NCI-H526 (cell line): ENCODE data around the gene PRM1.

Experiments used
- DNase-seq, 2 experiments: peaks; one replicate each; lab custom pipeline; 2025; lab: John Stamatoyannopoulos, UW

Gene PRM1

GRCh38 chr16:11273721-11274324 is 7.3 kb downstream of the PRM1 start:
- no peak for DNase-seq

DNA sequence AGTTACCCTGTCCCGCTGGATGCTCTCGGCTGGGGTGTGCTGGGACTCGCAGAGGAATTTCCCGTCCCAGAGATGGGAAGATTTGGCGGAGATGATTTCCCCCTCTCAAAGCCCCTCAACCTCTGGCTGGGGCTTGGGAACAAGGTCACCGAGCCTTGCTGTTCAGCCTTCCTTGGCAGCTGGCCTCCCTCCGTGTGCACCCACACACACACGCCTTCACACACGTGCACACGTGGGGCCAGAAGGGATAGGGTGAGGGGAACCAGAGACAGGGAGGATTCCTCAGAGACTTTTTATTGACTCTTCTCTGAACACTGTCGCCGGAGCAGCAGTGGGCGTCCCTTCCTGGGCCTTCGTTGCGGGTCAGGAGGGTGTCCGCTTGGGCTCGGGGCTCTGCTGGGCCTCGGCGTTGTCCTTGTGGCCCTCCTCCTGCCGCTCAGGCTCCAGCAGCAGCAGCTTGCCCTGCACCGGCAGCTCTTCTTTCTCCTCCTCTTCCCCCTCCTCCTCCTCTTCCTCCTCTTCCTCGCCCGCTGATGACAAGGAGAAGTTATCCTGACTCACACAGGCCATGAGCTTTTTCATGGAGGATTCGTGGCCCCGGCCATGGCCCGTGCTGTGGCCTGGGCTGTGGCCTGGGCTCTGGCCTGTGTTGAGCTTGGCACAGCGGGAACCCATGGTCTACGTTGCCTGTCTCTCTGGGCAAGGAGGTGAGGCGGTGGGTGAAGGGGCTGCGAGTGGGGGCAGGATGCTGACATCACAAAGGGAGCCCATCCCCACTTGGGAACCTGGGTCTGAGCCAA is 8.0 kb downstream of the PRM1 start, which contains the start of gene PRM3:
Gene PRM3, minus strand, starts transcription at position 709 of the 800 bp plus-strand sequence. Its CDS starts 34 bp downstream, at position 675.
- no peak for DNase-seq

DNA sequence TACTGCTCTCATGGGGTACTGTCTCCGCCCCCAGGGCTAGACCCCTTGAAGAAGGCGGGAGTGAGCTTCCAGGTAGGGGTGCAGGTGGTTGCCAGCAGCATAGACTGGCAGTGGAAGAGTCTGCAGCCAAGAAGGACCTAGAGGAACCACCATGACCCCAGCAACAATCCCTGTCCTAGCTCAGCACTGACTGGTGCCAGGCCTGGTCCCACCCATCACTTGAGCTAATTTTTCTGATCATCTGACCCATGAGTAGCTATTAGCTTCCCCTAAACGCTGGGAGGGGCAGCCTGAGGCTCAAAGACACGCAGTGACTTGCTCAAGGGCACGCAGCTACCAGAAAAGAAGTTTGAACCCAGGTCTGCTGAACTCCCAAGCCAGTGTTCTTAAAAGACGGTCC is 8.6 kb downstream of the PRM1 start:
- DNase-seq, result no peak

GRCh38 chr16:11271610-11272009 is 9.5 kb downstream of the PRM1 start:
- no peak for DNase-seq

DNA sequence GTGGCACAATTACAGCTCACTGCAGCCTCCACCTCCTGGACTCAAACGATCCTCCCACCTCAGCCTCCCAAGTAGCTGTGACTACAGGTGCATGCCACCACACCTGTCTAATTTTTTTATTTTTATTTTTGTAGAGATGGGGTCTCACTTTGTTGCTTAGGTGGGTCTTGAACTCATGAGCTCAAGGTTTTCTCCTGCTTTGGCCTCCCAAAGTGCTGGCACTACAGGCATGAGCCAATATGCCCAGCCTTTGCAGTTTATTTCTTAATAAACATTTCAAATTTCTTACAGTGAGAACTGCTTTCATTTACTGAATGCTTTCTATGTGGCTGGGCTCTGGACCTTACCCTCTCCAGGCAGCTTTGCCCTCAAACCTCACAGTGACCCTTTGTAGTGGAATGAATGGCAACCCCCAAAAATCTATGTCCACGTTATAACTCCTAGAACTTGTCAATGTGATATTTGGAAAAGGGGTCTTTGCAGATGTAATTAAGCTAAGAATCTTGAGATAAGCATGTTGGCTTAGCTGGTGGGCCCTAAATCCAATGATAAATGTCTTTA is 10.4 kb downstream of the PRM1 start:
- DNase-seq, result no peak

DNA sequence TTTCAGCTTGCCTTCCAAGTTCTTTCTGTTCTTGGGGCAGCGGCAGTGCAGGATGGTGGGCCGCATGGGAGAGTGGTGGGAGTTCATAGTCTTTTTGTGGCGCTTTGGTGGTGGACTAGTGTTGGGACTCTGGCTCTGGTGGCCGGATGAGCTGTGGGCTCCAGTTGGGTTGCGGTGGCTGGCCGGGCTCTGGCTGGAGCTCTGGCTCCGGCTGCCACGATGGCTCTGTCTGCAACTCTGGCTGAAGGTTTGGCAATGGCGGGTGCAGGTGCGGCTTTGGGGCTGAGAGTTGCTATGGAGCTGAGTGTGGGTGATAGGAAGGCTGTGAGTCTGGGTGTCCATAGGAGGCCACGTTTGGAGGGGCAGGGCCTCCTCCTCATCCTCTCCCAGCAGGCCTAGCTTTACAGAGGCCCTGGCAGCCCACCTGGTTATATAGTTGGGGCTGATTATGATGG is 12.2 kb downstream of the PRM1 start, which contains the start of gene TNP2:
Gene TNP2, minus strand, starts transcription at position 405 of the 455 bp plus-strand sequence. Its CDS starts 63 bp downstream, at position 342.
- DNase-seq, result no peak

- no peak for DNase-seq
Observed at GRCh38 chr16:11265124-11265523, 16.0 kb downstream of the PRM1 start.

GRCh38 chr16:11264155-11264832 is 16.8 kb downstream of the PRM1 start:
- DNase-seq, result no peak

DNA sequence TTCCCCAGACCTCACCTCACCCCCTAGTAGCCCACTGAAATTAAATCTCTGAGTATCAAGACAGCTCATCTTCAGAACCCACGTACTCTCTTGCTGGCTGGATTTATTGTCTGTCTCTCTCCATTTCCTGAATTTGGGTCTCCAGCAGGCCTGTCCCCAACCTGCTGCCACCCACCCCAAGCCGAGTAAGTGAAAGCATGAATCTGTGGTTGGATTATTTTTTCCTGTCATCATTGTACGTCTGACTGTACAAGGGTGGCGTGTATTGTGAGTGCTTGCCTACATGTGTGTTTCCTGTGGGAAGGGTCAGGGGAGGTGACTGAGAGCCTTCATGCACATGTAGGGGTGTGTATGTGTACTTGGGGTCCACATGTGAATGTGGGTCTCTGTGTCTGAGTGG is 17.4 kb downstream of the PRM1 start:
- no peak for DNase-seq

DNA sequence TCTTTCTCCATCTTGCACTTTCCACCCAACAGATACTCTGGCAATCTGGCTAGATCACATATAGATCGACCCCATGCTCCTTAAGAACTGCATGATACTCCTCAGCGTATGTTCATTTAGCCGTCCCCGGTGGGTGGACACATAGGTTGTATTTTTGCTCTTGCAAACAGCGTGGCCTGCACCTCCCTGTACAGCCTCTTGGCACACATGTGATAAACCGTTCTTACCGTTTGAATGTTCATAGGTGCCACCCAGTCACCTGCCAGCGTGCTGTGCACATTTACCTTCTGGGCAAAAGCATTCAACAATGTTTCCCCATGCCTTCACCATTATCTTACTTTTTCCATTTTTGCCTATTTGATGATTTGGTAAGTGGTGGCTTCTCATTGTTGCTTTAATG is 18.2 kb downstream of the PRM1 start:
- no peak for DNase-seq

GRCh38 chr16:11260596-11260966 is 20.5 kb downstream of the PRM1 start:
- DNase-seq, result no peak

DNA sequence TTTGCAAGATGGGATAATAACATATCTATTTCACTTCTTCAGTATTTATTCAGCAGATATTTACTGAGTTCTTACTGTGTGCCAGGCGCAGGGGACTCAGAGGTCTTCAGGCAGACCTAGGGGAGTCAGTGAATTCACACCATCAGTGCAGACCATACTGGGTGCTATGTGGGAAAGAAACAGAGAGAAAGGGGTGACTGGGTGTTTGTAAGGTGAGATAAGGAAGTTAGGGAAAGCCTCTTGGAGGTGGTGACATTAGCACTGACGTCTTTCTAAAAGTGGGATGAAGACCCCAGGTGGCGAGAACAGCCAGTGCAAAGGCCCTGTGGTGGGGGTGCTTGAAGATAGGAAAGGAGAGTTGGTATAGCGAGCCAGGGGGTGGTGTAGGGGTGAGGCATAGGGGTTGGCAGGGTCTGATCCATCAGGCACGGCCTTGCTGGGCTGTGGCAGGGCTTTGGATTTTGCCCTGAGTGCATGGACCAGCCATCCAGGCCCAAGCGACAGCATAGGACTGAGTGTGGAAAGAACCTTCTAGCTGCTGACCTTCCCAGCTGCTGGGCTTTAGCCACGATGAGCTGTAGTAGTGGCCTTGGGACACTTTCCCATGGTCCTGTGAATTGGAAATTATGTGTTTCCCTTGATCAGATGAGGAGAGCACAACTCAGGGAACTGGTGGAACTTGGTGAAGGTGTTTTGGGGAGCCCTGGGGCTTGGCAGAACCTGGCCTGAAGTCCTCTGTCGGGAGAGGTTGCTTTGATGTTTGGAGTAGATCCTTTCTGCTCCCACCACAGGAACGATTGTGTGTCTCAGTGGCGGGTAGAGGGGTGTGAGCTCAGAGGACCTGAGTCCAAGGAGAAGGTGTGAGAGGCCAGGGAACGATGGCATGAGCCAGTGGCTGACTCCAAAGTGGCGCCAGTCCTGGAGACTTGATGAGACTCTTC is 21.2 kb downstream of the PRM1 start:
- no peak for DNase-seq

DNA sequence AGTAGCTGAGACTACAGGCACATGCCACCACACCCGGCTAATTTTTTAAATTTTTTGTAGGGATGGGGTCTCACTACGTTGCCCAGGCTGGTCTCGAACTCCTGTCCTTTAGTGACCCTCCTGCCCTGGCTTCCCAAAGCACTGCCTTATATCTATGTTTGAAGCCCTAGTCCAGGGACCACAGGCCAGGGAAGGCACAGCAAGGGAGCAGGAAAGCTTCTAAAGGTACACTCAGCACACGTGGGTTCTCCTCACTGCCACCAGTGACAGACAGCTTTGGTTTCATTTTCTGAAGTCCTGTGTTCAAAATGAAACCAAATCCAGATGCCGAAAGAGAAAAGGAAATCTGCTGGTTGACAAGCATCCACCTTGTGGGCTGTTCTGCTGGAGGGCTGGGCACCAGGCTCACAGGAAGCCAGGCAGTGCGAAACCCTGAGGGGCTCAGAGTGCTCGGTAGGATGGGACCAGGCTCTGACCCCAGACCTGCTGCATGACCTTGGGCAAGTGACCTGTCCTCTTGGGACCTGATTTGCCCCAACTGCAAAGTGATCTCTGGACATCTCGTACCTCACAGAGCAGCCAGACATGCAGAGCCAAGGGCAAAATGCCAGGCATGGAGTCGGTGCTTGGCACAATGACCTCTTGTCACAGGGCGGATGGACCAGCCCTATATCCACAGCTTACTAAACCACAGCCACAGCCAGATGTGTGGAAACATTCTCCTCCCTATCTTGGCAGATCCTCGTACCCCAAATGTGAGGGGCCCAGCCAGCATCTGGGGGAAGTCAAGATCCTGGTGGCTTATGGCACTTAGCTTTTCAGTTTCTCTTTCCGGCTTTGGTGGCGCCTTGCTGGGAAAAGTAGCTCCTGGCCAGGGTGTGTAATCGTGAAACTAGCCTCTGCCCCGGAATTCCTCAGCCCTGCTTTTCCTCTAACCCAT is 22.3 kb downstream of the PRM1 start:
- DNase-seq, result no peak

GRCh38 chr16:11257131-11257938 is 23.8 kb downstream of the PRM1 start:
- DNase-seq, result peak; percentile 59 to 91

- peak in 1 of 2 experiments; percentile 68 for DNase-seq
Observed at GRCh38 chr16:11256661-11257130, 24.4 kb downstream of the PRM1 start.

- DNase-seq, result peak; percentile 62 to 92
Observed at GRCh38 chr16:11255737-11256660, 25.1 kb downstream of the PRM1 start, which contains the start of gene SOCS1. TSS of gene SOCS1 (minus strand) at chr16:11256204. CDS start at chr16:11255478, 726 bp downstream.

GRCh38 chr16:11254913-11255736 is 26.0 kb downstream of the PRM1 start:
- peak in 1 of 2 experiments; percentile 76 for DNase-seq
